Measurements from ENCODE around the gene LMBRD1.
"Not testable (repeated sequence)": the region's sequence is repeated elsewhere in the genome, so short reads cannot be mapped to it uniquely, and the experiment has no call there.

LMBRD1 gene

DNA sequence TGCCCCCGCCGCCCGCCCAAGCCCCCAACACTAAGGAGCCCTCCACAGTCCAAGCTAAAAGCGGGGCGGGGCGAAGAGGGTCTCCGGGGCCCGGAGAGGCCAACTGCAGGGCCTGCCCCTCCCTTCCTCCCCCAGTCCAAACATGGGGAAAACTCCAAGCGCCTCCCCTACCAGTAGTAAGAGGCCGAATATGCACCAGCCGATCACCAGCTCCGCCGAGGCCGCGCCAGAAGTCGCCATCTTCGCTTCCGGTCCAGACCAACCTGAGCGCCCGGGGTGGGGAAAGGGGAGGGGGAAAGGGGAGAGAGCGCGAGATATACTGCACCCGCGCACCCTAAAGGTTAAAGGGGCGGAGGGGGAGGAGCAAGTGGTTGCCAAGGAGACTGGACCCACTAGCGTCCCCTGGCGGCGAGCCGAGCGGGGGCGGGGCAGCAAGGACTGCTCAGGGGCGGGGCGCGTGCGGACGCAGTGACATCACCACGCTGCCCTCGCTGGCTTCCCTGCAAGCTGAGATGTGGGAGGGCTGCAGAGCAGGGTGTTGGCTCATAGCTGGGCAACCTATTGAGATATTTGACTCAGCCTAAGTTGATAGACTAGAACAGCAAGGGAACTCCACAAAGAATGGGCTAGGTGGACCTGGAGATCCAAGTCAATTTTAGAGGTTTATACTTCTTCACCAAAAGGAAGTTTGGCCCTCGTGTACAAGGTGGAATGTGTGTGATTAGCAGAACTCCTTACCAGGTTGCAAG lies at the start of gene LMBRD1:
LMBRD1 (minus strand) TSS at position 369 of the 749 bp plus-strand sequence; CDS start at position 240, 129 bp downstream.
- peak; percentile 99 to 100 for DNase-seq (ENCODE audit: low read depth in 1 of 2, low spot score in 1 of 2)

DNA sequence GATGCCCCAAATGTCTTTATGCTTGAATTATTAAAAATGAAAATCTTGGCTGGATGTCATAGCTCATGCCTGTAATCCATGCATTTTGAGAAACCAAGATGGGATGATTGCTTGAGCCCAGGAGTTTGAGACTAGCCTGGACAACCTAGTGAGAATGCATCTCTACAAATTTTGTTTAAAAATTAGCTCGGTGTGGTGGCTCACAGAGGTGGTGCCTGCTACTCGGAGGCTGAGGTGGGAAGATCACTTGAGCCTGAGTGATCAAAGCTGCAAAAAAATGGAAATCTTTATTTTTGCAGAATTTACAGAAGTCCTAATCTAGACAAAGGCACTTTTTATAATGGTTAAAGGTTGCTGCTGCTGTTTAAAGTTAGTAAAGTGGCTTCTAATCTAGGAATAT lies 49.5 kb upstream of the LMBRD1 start:
- no peak for DNase-seq (ENCODE audit: low read depth in 1 of 2, low spot score in 1 of 2)

DNA sequence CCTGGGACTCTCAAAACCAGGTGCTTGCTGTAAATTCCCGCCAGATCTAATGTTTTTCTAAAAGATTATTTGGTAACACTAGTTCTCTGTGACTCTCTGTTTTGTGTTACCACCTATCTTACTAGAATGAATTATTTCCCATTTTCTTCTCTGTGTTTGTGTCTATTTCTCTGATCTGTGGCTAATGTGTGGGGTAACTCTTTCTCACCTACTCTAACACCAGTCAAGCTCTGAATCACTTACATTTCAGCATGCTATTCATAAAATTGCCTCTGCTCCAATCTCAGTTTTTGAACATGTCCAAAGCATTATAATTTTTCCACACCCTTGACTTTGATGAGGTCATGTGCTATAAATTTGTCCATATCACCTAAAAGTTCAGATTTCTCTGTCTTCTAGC lies 46.4 kb upstream of the LMBRD1 start:
- no peak for DNase-seq (ENCODE audit: low read depth in 1 of 2, low spot score in 1 of 2)

DNA sequence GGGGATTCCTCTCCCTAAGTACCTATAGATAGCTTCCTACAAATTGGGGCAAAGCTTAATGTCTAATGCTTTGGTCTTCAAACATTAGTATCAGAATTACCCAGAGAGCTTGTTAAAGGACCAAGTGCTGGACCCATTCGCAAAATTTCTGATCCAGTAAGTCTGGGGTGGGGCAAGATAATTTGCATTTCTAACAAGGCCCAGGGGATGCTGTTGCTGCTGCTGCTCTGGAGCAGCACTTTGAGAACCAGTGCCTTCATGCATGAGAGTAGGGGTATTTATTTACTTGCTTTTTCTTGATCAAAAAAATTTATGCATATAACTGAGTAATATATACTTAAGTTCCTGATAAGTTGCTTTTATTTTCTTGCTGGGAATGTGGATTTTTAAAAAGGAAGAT lies 45.1 kb upstream of the LMBRD1 start:
- no peak for DNase-seq (ENCODE audit: low read depth in 1 of 2, low spot score in 1 of 2)

DNA sequence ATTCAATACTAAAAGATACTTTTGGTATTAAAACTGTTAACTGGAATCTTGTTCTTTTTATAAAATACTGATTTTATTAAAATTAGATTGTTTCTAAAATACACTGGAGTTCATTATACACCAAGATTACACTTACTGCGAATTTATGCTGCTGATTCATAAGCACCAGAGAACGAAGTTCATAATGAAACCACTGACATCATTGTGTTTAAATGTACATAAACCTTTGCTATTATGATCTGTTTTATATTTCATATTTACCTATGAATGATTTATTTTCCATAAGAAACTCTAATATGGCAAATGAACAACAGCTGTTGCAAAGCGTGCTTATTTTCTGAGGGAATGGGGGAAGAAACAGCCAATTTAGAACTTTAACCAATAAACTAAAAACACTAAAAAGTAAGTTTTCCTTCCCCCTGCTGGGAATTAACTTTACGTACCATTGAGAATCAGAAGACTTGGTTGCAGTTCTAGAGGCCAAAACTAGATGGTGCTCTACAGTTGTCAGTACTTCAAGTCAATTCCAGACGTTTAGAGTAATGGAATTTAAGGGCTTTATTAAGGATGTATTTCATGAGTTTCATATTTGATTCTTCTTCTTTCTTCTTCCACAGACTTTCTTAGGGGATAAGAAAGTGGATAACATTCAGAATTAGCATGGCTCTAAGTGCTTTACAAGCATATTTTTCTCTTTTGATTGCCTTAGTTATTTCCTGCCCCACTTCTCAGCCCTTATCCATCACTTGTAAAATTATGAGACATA lies 38.8 kb upstream of the LMBRD1 start:
- no peak for DNase-seq (ENCODE audit: low read depth in 1 of 2, low spot score in 1 of 2)

DNA sequence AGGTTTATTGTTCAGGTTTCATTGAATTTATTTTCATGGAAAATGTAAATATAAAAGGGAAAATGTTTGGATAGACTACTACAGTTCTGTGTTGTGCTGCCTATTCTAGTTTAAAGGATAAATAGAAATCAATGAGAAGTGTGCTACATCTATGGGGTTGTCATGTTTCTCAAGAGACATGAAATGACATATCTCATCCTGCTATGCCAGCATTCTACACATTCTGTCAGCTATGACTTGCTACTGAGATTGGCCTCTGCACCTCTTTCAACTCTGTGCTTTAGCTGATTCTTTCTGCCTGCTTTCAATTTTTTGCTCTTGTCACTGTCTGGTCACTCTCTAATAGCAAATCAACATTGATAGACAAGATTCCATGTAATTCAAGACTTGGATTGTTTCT lies 35.7 kb upstream of the LMBRD1 start:
- no peak for DNase-seq (ENCODE audit: low read depth in 1 of 2, low spot score in 1 of 2)

DNA sequence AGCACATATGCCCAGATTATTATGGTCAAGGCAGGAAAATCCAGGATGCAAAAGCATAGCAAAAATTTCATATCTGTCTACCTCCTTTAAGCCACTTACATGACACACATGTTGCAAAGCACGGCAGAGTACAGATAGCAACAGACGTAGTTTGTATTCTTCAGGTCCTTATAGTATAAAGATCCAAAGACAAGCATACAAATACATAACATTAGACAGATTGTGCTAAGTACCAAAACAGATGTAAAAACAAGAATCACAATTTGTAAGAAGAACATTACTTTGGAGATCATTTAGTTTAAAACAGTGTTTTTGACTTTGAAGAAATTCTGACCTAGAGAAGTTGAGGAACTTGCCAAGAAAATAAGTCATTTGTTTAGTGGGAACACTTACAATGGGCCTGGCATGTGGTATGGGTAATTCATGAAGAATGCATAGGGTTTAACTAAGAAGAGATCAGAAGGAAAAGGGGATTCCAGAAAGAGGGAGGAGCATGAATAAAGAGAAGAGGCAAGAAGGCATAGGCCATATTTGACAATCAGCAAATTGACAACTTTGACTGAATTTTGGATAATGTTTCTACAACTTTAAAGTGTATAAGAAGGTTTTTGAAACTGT lies 30.6 kb upstream of the LMBRD1 start:
- DNase-seq (ENCODE audit: low read depth in 1 of 2, low spot score in 1 of 2): no peak

DNA sequence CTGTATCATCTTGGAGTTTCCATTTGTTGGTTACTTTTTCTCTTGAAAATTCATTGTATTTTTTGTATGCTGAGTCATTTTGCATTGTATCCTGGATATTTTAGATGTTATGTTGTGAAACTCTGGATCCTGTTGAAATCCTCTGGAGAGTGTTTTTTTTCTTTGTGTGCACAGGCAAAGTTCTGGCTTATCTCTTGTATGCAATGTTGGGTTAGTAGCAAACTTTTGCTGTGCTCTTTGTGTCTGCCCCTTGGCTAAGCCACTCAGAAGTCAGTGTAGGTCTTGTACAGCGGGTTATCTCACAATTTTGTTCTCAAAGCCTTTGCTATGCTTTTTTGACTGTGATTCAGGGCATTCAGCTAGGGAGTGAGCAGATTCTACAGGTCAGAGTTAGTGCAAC lies 29.1 kb upstream of the LMBRD1 start:
- no peak for DNase-seq (ENCODE audit: low read depth in 1 of 2, low spot score in 1 of 2)

DNA sequence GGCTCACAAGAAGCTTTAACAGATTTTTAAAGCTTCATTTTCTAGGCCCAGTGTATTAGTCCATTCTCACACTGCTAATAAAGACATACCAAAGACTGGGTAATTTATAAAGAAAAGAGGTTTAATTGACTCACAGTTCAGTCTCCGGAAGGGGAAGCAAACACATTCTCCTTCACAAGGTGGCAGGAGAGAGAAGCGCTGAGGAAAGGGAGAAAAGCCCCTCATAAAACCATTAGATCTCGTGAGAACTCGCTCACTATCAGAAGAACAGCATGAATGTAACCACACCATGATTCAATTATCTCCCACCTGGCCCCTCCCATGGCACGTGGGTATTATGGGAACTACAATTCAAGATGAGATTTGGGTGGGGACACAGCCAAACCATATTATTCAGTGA lies 27.5 kb upstream of the LMBRD1 start:
- not testable (repeated sequence) for DNase-seq (ENCODE audit: low read depth in 1 of 2, low spot score in 1 of 2)

DNA sequence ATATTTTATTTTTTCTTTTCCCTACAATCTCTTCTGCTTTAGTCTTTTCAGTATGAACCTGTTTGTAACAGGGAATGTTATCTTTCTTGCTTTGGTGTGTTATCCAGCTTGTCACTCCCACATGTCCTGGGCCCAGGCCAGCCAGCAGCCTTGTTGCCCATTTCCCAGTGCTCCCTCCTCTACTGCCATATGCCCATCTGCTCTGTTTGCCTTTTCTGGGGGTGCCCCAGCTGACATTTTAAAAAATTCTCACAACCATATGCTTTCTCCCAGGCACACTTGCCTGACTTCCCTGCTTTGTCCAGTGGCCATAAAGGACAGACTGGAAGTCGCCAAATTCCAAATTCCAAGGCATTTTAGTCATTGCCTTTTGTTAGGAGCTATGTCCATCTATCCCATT lies 23.6 kb upstream of the LMBRD1 start:
- no peak for DNase-seq (ENCODE audit: low read depth in 1 of 2, low spot score in 1 of 2)

DNA sequence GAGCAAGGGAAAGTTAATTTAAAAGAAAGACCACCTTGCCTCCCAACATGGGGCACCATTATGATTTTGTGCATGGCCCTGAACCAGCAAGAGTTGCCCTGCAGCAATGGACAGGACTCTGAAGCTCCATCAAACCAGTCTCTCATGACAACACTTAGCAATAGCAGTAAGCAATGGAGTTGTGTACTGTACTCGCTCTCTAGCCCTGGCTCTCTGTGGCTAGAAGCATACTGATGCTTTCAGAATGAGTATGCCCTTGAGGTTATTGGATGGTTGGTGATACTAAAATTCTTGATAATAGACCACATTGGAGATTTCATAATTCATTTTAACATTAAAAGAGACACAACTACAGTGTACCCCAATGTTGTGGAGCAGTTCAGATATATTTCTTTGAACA lies 23.2 kb upstream of the LMBRD1 start:
- no peak for DNase-seq (ENCODE audit: low read depth in 1 of 2, low spot score in 1 of 2)

DNA sequence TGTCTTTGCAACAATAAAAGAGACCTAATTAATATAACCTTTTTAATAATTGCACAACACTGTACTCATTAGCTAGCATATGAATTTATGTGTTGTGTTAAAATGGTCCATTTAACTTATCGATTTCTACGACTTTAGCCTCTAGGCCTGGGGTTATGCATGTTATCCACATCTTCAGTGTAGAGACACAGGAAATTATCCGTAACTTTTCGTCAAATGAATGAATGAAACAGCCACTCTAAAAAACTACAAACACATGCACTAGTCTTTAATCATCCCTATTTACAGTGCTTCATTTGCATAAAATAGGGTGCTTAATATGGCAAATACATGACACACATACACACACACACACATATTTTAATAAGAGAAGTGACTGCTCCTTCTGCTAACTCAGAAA lies 22.3 kb upstream of the LMBRD1 start:
- DNase-seq (ENCODE audit: low read depth in 1 of 2, low spot score in 1 of 2): no peak

DNA sequence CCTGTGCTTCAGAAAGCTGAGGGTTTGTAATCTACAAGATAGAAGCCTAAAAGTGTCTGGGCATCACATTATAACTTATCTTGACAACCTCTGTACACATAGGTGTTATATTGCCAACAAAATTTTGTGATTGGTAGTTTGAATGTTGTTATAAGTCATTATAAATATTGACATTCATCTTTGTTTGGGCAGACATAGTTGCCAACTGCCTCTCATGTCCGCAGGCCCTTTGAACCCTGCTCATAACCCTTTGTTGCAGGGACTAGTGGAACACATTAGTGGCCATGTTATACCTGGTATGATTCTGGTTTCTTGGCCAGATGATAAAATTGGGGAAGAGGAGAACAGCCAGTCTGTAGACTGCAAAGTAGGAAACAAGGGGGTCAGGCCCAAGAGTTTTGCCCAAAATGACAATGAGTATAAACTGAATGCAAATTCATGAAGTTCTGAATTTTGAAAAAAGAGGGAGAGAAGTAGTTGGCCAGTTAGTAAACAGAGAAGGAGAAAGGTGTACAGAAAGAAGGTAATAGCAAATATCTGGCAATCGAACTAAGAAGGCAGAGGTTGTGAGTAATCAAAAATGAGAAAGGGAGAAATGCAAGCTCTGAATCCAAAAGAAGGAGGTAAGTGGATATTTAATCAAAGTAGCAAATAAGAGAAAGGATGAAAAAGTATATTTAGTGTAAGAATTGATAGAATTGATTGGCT lies 21.6 kb upstream of the LMBRD1 start:
- no peak for DNase-seq (ENCODE audit: low read depth in 1 of 2, low spot score in 1 of 2)

DNA sequence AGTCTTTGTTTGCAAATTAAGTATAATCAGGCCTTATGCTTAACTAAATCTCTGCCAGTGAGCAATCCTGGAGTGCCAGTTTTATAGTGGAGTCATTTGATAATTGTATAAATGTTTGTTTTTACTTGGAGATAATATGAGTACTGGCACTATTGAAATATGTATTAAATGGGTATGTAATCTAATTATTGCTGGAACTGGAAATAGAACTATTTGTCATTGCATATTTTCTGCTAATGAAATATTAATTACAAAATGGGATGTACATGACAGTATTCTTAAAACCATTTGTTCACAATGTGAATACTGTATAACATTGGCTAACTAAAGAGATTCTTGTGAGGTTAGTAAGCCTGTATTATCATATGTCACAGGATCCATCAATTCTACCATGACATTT lies 20.5 kb upstream of the LMBRD1 start:
- DNase-seq (ENCODE audit: low read depth in 1 of 2, low spot score in 1 of 2): no peak

DNA sequence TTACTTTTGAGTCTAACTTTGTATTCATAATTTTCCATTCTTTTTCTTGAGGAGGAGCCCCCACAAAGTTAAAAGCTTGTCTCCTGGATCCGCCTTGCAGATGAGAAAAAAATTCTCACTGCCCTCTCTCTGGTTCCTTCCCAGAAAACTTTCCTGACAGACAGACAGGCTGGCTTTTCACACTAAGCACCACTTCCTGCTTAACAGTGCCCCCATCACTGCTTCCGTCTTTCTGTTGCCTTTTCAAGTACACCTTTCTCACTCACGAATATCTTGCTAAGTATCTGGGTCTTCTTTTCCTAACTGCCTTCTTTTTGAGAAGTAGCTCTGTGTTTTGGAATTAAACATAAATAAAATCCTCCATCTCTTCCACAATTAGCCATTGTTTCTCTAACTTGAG lies 19.8 kb upstream of the LMBRD1 start:
- no peak for DNase-seq (ENCODE audit: low read depth in 1 of 2, low spot score in 1 of 2)

DNA sequence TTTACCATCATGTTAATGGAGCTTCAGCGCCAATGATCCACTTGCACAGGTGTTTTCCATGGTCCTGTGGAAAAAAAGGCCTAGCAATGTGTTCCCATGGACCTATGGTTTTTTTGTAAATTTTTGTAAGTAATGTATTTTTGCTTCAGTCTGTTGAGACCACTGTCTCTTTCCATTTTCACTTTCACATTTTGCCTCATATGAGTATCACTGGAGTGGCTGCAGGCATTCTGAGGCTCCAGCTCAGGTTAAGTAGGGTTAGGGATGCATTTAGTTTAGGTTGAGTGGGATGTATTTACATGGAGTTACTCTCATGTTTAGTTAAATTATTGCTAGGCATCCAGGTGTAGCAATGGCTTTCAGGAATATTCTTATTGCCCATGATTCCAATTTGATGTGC lies 19.2 kb upstream of the LMBRD1 start:
- DNase-seq (ENCODE audit: low read depth in 1 of 2, low spot score in 1 of 2): no peak

DNA sequence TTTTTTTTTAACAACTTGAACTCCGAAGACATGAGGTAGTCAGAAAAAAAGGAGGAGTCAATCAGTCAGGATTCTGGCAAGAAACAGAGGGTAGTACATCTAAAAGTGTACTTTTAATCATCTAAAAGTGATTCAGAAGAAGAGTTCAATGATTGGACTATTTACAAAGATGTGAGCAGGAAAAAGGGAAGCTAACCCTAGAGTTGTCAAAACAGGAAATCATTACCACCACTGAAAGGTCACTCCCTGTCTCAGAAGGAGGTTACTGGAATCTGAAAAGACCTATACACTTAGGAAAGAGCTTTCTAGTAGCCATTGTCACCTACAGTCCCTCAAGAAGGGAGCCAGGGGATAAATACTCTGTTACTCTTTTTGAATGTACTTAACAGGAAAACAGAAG lies 16.7 kb upstream of the LMBRD1 start:
- no peak for DNase-seq (ENCODE audit: low read depth in 1 of 2, low spot score in 1 of 2)

DNA sequence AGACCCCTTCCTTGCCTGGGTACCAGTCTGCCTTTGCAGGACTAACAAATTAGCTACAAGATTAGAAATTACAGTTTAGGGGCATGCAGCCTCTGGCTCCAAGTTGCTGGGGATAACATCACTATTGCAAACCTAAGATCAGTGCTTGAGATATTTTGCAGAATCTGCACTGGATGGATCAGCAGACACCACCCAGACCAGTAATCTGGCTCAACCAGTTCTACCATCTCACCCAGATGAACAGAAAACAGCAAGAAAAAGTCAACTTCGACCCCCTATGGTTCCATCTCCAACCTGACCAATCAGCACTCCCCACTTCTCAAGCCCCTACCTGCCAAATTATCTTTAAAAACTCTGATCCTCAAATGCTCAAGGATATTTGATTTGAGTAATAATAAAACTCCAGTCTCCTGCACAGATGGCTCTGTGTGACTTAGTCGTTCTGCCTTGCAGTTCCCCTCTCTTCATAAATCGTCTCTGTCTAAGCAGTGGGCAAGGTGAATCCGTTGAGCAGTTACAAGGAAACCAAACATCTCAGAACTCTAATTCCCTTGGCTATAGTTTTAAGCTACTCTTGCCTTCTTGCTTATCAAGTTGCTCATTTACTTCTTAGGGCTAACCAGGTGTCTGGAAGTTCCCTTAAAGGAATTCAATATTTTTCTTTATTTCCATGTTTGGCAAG lies 16.1 kb upstream of the LMBRD1 start:
- no peak for DNase-seq (ENCODE audit: low read depth in 1 of 2, low spot score in 1 of 2)

DNA sequence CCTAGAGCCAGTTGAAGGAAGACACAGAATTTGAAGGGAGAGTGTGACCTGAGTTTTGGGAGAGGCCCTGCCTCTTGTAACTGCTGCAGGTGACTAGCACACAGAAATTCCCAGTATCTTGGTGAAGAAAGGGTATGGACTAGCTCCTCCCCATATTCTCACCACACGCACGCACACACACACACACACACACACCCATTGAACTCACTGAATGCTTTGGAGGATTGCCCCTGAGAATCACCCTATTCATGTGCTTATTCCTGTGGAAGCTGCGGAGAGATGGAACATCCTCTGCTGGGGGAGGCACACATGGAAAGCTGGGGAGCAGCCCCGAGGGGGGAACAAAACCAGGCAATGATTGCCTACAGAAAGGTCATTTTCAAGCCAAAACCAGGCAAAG lies 6.2 kb upstream of the LMBRD1 start:
- no peak for DNase-seq (ENCODE audit: low read depth in 1 of 2, low spot score in 1 of 2)

DNA sequence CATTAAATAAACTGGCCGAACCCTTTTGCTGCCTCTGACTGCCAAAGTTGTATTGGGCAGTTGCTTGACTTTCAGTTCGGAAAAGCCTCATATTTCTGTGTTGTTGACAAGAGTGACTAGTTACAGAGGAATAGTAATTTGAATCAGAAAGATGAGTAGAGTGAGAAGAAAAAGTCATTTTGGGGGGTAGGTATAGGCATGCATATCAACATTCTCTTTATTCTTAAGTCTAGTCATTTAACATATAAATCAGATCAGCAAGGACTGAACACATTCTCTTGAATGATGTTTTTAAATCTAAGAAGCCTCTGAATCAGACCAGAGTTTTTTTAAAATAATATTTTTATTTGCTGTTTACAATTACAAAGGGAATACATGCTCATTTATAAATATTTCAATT lies 4.9 kb upstream of the LMBRD1 start:
- no peak for DNase-seq (ENCODE audit: low read depth in 1 of 2, low spot score in 1 of 2)

DNA sequence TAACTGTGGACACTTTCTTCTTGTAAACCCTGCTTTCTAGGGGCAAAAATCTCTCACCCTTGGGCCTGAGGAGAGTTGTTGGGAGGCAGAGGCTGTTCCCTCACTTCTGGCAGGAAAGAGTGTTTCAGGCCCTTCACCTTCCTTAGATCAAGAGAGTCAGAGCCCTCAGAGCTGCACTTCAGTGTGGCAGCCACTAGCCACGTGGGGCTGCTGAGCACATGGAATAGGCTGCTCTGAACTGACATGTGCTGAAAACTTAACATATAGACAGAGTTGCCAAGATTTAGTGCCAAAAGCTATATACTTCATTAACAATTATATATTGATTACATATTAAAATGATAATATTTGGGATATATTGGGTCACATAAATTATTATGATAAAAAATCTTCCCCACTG lies 4.4 kb upstream of the LMBRD1 start:
- DNase-seq (ENCODE audit: low read depth in 1 of 2, low spot score in 1 of 2): no peak

All from activated T-helper 1 cell treated with anti-CD3 and anti-CD28 coated beads, Interleukin-2, amount 50 U/mL, for 16 hours (primary cell).